Left colon (tissue), 2 donors: ENCODE results near the gene NID2. TPM values are rescaled to one million over a fixed set of nuclear protein-coding genes. Genes with fewer than 3 reads are reported as not detected.
A peak's percentile ranks its signal among the peaks of the same experiment; 100 is the strongest.

ENCODE experiments used
- ATAC-seq: fragments of 200-7000 bp; cut with Tn5 transposase; one replicate; pipeline ENCODE4 v1.9.1; 2020; ENCODE audit warnings: mild to moderate bottlenecking, moderate library complexity
- DNase-seq, 2 donors: peaks; one replicate each; pipeline ENCODE4 v3.0.0-alpha.2; 2020
- intact Hi-C, 2 donors: fragments of 100-400 bp; cut with DNase I in 1 of 2; cut with micrococcal nuclease in 1 of 2; formaldehyde crosslinking; loops; one replicate each; pipeline versions ENCODE4 v1.11.2 to v1.14.0; 2022; cut with DNase I, micrococcal nuclease
- total RNA-seq, 2 donors: library from RNA; stranded (reverse); fragmentation: NEBNext Ultra II Directional; extraction: Animal tissue kit (Norgen Biotek cat#: 25700); gene quantifications; one replicate each; pipeline ENCODE4 v1.2.1, GENCODE V29; 2021
- donor health status: DM: no; HTN: no; CAD: no.
- donor health status: DM: yes; HTN: yes; CAD: no.

Gene NID2
- total RNA-seq, 2 donors from 2014 or later, result 15.5 to 24.9 TPM

DNA sequence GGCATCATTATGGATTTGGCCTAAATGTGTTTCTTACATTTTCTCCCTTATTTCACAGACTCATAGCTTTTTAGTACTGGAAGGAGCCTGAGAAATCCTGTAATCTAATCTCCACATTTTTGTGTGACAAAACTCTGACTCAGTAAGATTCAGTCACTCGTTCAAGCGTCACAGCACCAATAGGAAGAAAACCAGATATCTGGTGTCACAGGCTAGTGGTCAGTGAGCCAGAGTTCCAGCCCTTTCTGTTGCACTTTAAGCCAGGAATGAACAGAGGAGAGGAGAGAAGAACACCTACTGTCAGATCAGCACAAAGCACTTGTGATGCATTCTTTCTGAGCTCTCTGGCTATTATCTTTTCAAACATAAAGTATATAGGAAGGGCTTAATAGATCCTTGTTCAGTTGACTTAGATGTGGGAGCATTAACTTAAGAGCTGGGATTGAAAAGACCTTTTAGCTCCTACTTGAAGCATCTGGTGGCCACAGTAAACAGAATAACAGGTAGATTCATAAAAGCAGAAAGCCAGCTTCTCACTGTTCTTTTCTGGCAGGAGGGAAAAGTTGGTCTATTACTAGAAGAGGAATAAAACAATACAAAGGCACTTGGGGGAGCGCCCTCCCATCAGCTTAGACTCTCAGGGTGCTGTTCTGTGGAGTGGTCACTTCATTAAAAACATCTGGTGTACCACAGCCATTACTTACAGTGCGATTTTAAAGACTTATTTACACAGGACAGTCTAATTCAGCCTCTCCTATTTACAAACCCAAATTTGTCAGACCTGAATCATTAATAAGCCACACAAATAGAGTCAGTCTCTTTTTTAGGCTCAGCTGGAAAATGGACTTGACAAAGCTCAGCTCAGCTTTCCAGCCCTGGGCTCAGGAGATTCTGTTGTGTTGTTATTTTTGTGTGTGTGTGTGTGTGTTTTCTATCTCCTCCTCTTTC is 12.2 kb upstream of the NID2 start:
- intact Hi-C loops, result no loop called here
- ATAC-seq (no peak), DNase-seq (no peak)

DNA sequence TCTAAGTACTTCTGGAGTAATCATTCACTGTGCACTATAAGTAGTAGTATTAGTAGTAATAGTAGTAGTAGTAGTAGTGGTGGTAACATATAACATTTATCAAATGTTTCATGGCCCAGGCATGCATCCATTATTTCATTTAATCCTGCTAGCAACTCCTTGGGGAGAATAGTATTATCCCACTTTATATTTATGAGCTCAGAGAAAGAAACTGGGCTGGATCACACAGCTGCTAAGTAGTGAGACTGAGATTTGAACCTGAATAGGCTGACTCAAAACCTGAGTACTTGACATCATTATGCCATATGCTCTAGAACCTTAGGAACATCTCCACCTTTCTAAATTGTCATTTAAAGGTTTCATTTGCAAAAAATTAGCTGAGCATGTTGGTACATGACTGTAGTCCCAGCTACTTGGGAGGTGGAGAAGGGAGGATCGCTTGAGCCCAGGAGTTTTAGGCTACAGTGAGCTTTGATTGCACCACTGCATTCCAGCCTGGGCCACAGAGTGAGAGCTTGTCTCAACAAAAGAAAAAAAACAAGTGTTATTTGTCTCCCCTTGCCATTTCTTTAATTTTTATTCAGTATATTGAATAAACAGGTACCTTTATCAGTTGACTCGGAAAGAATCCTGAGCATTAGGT is 11.4 kb upstream of the NID2 start:
- intact Hi-C loops, result no loop called here
- no peak for DNase-seq

DNA sequence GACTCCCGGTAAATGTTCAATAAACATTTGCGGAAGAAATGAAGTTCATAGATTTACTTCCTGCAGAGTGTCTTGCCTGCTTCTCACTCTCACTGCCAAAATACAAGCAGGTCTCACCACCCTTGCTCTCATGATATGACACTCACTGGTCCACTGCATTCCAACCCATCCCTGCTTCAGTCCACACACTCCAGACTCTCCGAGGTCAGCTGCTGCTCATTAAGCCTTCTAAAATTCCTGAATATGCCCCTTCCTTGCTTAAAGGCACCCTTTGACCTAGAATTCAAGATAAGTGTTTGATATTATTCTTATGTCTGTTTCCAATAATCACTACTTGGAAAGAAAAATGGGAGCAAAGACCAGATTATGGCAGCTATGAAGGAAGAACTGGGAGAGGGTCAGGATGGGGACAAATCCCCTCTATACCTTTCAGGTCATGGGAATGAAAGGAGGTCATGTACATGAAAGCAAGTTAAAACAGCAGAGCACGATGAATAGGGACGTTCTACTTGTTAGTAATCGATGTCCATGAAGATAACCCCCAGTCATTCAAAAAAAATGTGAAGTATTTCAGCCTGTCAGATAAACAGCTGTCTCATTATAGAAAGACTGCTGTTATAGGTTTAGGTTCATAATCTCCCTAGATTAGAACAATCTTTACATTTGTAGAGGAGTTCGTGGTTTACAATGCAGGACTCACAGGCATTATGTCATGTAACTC is 10.5 kb upstream of the NID2 start:
- intact Hi-C loops, result no loop called here
- no peak for DNase-seq
- no peak for ATAC-seq

More for the DNA sequence above, 11.4 kb upstream of the NID2 start:
- no peak for ATAC-seq

DNA sequence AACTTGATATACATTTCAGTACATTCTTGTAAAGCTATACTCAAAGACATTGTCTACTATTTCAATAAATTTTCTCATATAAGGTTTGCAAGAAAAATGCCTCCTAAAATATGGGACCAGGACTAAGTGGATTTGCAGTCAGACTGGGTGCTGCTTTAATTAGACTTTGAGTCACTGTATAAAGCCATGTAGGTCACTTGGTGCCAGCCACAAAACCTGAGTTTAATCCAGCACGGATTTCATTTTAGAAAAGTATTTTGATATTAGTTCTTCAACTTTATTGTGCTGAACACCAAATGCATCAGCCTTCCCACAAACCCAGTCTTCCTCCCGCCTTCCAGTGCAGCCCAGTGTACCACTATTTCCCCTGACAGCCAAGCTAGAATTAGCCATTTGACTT is 9.9 kb upstream of the NID2 start:
- no peak for DNase-seq
- intact Hi-C loops, result no loop called here

DNA sequence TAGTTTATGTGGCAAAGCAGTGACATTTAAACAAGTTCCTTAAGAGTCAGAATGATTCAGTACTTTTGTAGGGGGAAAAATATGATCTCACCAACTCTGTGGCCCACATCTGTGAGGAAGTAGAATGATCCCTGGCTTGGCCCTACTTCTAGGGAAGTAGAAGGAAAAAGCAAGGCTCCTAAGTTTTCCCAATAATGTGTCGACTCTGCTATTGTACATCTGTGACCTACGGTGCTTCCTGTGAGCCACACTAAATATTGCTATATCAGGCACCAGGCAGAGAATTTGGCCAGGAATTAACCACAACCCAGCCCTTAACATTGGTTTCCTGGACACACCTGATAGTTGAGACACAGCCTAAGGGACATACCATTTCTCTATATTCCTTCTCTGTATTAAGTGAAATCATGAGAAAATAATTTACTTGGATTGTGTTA is 9.3 kb upstream of the NID2 start:
- intact Hi-C loops, result no loop called here
- DNase-seq (no peak), ATAC-seq (no peak)

More for the DNA sequence above, 9.9 kb upstream of the NID2 start:
- no peak for ATAC-seq

DNA sequence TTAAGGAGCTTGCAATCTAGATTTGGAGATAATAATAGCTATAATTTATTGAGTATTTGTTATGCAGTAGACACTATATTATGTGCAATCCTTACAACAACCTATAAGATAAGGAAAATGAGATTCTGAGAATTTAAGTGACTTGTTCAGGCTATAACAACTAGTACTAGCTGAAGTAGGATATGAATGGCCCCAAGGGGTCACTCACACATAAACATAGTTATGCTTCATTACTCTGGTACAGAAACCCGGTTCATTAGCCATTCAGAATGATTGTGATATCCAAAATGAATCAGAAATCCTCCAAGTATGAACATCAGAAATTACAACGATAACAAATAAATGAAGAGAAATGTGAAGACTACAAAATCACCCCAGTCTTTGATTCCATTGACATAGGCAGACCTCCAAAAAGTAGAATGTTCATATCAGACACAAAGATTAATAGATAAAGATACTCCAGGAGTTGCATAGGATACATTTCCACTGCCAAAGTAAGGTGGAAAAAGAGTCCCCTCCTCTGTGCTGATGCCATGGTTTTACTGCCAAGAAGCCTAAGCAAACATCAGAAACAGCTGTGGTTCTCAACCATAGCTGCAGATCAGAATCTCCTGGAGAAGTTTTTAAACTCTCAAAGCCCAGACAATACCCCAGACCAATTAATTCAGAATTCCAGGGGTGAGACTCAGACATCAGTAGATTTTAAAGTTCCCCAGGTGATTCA is 8.6 kb upstream of the NID2 start:
- ATAC-seq (no peak), DNase-seq (no peak)
- intact Hi-C loops, result no loop called here

DNA sequence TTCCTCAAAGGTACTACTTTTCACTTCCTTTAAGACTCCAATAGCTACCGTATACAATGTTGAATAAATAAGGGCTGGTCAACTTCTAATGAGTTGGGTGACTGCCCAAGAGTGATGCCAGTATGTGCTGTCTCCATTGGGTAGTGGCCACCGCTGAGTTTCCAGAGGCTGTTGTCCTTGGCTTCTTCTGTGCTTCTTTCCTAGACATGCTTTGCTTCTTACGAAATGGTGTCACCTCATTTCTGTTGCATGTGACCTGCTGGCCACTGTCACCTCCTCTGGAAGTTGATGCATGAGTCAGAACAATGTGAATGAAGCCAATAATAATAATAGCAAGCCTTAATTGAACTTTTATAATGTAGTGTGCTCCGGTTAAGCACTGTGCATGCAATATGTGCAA is 7.5 kb upstream of the NID2 start:
- intact Hi-C loops, result no loop called here
- DNase-seq, result no peak
- peak; percentile 52 for ATAC-seq

DNA sequence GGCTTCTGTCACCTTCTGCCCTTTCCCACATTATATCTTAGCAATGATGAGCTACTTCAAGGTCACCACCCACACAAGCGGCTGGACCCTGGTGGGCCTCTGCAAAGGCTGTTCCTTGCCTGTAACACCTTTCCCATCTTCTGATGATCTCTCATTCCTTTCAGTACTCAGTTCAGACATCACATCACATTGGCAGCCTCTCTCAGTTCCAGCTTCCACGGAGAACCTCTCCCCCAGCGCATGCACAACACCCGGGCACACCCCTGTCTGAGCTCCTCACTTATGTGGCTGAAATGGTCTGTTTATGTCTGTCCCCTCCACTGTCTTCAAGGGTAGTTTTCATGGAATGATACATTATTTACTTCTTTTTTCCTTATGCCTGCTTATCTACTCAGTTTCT is 6.5 kb upstream of the NID2 start:
- ATAC-seq, result no peak
- intact Hi-C loops, result no loop called here
- no peak for DNase-seq

DNA sequence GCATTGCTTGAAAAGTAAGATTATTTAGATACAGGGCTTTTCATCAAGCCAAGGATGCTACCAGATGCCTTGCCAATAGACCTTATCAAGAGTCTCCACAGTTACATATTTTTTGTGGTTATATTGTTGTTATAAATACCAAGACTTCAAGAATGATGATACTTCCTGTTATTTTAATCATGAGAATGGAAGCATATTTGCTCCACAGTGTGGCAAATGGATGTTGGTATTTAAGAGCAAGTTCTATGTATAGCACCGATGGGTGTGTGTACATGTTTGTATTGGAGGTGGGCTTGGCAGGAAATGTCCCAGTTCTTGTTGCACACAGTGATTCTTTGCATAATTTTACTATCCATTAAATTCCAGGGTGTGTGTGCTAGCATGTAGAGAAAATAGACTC is 4.4 kb upstream of the NID2 start:
- DNase-seq (no peak), ATAC-seq (peak; percentile 31)
- intact Hi-C loops, result no loop called here

DNA sequence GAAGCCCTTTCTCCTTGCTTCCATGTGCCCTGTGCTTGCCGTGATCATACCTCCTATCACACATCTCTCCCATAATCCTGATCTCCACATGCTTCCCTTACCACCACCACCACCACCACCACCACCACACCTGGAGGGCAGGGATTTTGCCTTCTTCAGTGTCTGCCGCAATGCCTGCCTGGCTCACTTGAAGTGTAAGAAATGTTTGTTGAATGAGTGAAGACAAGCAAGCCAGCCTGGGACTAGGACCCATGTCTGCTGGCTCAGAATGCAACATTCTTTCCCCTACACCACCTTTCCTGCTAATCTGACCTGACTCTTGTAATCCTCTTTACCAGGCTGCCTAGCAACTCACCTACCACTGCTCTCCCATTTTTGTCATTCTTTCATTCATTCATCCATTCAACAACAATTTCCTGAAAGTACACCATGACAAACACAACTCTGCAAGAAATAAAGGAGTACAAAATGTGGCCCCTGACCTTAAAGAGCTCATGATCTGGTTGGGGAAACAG is 3.5 kb upstream of the NID2 start:
- DNase-seq (no peak), ATAC-seq (no peak)

DNA sequence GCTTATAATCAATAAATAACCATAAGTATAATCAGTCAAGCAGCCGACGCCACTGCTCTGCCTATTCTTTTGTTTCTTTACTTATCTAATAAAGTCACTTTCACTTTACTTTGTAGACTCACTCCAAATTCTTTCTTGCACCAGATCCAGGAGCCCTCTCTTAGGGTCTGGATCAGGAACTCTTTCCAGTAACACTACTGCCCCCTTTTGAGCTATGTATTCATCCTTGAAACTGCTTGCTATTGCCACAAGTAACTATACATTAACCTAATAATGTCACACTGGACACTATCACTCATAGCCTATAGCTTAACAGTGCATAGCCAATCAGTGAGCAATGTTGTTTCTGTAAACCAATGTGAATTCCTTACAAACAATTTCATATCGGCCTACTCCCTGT is 2.8 kb upstream of the NID2 start:
- ATAC-seq, result no peak
- DNase-seq, result no peak
- intact Hi-C loops, result no loop called here

More for the DNA sequence above, 3.5 kb upstream of the NID2 start:
- intact Hi-C loops, result no loop called here

DNA sequence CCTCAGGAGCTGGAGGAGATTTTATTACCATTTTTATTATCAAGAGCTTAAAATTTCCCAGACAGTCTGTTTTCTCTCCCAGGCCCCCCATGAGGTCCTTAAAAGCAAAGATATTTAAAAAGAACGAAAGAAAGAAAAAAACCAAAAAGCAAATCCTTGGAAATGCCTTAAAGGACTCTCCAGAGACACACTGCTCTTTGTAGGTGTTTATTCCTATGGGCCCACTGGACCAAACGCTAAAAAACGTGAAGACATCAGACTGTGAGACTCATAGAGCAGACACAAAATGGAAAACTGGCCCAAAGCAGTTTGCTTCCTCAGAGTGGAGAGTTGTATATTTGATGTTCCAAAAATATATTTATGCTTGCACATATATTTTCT is 1.2 kb upstream of the NID2 start:
- intact Hi-C loops, result no loop called here
- no peak for ATAC-seq
- DNase-seq, result no peak

DNA sequence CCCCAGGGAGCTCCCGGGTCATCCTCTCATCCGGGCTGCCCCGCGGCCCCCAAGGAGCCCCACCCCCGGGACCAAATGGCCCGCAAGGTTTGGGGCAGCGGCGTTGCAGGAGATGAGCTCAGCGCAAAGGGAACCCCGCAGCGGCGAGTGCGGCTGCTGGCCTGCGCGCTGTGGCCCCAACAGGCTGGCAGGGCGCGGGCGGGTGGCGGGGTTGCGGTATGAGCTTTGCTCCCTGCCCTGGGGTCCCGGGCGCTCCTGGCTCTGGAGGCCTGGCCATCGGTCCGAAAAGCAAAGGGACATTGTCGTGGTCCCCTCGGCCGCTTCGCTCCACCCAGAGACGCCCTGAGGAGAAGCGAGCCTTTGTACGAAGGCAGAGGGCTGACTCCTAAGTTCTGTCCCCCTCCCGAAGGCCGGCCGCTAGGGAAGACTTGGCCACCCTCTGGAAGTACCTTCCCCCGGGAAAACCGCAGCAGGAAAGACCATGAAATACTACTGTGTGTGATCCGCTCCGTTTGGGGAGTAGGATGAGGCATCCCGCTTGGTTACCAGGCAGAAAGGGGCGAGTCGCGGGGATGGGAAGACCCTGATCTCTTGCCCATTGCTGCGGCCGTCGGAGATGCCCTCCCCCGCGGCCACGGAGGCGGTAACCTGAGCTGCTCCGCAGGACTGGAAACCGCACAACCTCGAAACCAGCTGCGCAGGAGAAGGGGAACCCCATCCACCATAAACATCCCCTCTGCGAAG is 620 bp upstream of the NID2 start:
- intact Hi-C loops, result no loop called here
- ATAC-seq (peak; percentile 56), DNase-seq (peak in 1 of 2 donors; percentile 42)

DNA sequence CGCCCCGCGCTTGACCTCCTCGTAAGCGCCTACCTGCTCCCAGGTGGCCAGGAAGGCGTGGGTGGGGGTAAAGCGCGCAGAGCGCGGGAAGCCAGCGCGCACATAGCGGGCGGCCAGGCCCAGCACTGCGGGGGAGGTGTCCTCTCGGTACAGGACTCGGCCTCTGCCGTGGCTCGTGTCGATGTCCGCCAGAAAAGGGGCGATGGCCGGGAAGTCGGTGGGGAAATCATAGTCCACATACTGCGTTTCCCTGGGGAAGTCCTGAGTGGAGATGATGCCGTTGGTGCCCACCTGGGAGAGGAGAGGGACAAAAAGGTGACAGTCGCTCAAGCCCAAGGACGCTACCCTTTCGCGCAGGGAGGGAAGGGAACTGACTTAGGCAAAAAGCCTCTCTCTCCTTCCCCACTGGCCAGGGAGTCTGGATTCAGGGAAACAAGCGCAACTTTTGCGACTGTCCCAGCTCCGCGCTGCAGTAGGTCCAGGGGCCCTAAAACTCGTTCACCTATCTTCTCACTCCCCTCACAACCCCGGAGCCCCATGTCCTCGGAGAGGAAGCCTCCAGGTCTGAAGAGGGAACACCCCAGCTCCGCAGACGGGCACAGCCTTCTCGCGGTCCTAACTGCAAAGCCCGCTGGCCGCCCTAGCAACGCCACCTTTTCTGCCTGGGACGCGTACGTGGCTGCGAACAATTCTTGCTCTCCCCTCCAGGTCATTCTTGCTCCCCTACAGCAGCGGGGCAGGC is 815 bp downstream of the NID2 start:
- intact Hi-C loops, result no loop called here
- DNase-seq (peak; percentile 40 to 52), ATAC-seq (peak; percentile 59)

DNA sequence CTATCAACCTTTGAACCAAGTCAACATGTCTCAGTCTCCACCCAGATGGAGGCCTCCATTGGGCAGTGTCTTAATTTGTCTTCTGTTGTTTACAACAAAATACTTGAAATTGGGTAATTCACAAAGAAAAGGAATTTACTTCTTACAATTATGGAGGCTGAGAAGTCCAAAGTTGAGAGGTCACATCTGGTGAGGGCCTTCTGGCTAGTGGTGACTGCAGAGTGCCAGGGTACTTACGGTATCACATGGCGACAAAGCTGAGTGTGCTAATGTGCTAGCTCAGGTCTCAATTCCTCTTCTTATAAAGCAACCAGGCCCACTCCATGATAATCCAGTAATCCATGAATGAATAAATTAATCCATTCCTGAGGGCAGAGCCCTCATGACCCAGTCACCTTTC is 4.7 kb downstream of the NID2 start:
- DNase-seq, result no peak
- intact Hi-C loops, result no loop called here
- ATAC-seq, result no peak

DNA sequence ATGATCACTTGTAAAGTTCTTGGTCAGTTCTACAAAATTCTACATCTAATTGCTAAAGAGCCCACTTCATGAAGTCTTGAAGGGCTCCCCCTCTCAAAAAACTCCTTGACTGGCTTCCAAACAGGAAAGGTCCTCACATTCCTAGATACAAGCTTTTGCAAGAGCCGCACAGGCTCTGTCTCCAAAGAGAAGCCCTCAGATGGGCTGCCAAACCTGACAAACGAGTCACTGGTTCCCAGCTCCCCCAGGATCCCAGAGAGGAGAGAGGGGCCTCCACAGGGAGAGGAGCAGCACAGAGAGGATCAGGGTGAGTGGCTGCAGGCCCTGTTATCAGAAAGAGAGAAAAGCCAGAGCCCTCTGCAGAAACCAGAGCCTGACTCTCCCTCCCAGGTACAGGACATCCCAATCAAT is 5.8 kb downstream of the NID2 start:
- ATAC-seq (no peak), DNase-seq (no peak)
- intact Hi-C loops, result no loop called here

DNA sequence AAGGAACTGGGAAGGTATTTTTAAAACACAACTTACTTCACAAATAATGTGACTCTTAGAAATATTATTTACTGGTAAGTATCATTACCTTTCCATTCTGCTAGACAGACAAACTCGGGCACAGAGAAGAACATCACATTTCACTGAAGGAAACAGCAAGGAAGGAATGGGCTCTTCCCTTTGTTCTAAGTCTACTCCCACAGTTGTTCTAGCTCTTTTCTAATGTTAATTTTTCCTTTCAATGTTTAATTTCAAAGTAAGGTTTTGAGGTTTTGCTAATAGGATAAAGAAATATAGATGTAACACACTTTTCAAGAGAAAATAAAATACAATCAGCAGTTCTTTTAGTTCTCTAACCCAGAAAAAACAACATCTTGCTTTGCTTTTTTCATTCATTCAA is 7.0 kb downstream of the NID2 start:
- DNase-seq (no peak), ATAC-seq (no peak)
- intact Hi-C loops, result no loop called here

DNA sequence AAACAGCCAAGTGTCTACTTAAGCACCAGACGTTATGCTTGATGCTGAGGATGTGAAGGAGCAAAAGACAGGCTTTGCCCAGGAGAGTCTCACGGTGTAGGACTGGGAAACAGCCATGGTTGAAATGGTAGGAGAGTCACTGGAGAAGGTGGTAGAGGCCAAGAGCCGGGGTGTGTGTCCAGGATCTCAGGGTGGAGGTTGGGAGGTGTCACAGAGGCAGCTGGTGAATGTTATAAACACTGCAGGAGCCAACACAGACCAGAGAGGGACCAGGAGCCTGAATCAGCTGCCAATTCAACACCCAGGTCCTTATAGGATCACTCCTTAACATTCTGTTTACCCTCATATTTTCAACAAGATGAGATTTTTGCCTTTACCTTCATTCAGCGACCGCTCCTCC is 7.5 kb downstream of the NID2 start:
- ATAC-seq (peak; percentile 53), DNase-seq (no peak)
- intact Hi-C loops, result no loop called here
